Activated effector memory CD4-positive, alpha-beta T cell treated with Interleukin-2 at 50 U/mL for 16 hours (primary cell): ENCODE measurements around the gene PHLDB2.

Source experiments
- DNase-seq: peaks from one replicate; pipeline ENCODE4 v3.0.0-alpha.2; 2020

The PHLDB2 gene

GRCh38 chr3:111929484-111929883 lies 70.4 kb downstream of the PHLDB2 start:
- DNase-seq, result no peak

GRCh38 chr3:111932946-111933345 lies 73.9 kb downstream of the PHLDB2 start:
- no peak for DNase-seq

GRCh38 chr3:111936191-111936841 lies 77.3 kb downstream of the PHLDB2 start:
- DNase-seq, result no peak

GRCh38 chr3:111936967-111937366 lies 77.9 kb downstream of the PHLDB2 start:
- no peak for DNase-seq

GRCh38 chr3:111937871-111938270 lies 78.8 kb downstream of the PHLDB2 start:
- no peak for DNase-seq

GRCh38 chr3:111939873-111940272 lies 80.8 kb downstream of the PHLDB2 start:
- DNase-seq, result no peak

GRCh38 chr3:111943533-111943932 lies 84.5 kb downstream of the PHLDB2 start:
- DNase-seq, result no peak

GRCh38 chr3:111944372-111944771 lies 85.3 kb downstream of the PHLDB2 start:
- DNase-seq, result no peak

GRCh38 chr3:111947231-111947630 lies 88.2 kb downstream of the PHLDB2 start:
- DNase-seq, result no peak

- no peak for DNase-seq
These were observed 89.7 kb downstream of the PHLDB2 start for GRCh38 chr3:111948786-111949185.

GRCh38 chr3:111949712-111950111 lies 90.6 kb downstream of the PHLDB2 start:
- no peak for DNase-seq

GRCh38 chr3:111951032-111951431 lies 92.0 kb downstream of the PHLDB2 start:
- no peak for DNase-seq

GRCh38 chr3:111952086-111952485 lies 93.0 kb downstream of the PHLDB2 start:
- DNase-seq, result no peak

GRCh38 chr3:111952866-111953450 lies 93.9 kb downstream of the PHLDB2 start:
- no peak for DNase-seq

GRCh38 chr3:111954228-111954990 lies 95.3 kb downstream of the PHLDB2 start:
- no peak for DNase-seq

- no peak for DNase-seq
These were observed 96.8 kb downstream of the PHLDB2 start for GRCh38 chr3:111955876-111956275.

- DNase-seq, result no peak
These were observed 97.4 kb downstream of the PHLDB2 start for GRCh38 chr3:111956449-111956848.

GRCh38 chr3:111956995-111957734 lies 98.1 kb downstream of the PHLDB2 start:
- no peak for DNase-seq

- no peak for DNase-seq
These were observed 102.5 kb downstream of the PHLDB2 start for GRCh38 chr3:111961461-111962164.

- no peak for DNase-seq
These were observed 104.4 kb downstream of the PHLDB2 start for GRCh38 chr3:111963424-111963823.

GRCh38 chr3:111965484-111965883 lies 106.4 kb downstream of the PHLDB2 start:
- no peak for DNase-seq

- no peak for DNase-seq
These were observed 108.0 kb downstream of the PHLDB2 start for GRCh38 chr3:111967068-111967467.
